DOHH2 (cell line): ENCODE data around the gene SUMF2.

Experiments used
- EZH2phosphoT487 ChIP-seq: fragments of 200-600 bp; sonication (generic); IDR thresholded peaks from 2 replicates; pipeline ENCODE4 v1.6.1; 2017; ENCODE audit warnings: borderline replicate concordance, mild to moderate bottlenecking, antibody characterized with exemption, low read length, moderate library complexity, mixed read lengths
- TF ChIP-seq, protein P1 (sequence below): fragments of 200-600 bp; sonication (generic); IDR thresholded peaks from one replicate; pipeline ENCODE4 v1.5.1; 2014; ENCODE audit warnings: antibody characterized with exemption, mild to moderate bottlenecking, low read depth, low read length; ENCODE audit not compliant: poor library complexity, severe bottlenecking

DNA sequence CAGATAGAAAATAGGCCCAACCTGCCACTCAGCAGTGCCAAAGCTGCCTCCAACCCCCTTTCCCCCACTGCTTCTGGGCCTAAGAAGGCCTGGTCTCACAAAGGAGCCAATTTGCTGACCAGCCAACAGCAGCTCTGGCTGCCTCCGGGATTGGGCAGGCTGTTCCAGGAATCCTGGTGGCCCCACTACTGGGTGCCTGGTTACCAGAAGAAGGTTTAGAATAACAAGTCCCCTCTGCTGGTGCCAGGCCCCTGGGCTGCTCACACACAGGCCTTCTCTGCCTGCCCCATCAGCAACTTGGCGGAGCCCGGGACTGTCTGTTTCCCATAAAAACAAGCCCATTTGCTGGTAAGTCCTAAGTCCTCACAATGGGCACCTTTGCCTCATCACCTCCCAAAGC, 27.5 kb downstream of the SUMF2 start:
- TF ChIP-seq, protein P1, sequence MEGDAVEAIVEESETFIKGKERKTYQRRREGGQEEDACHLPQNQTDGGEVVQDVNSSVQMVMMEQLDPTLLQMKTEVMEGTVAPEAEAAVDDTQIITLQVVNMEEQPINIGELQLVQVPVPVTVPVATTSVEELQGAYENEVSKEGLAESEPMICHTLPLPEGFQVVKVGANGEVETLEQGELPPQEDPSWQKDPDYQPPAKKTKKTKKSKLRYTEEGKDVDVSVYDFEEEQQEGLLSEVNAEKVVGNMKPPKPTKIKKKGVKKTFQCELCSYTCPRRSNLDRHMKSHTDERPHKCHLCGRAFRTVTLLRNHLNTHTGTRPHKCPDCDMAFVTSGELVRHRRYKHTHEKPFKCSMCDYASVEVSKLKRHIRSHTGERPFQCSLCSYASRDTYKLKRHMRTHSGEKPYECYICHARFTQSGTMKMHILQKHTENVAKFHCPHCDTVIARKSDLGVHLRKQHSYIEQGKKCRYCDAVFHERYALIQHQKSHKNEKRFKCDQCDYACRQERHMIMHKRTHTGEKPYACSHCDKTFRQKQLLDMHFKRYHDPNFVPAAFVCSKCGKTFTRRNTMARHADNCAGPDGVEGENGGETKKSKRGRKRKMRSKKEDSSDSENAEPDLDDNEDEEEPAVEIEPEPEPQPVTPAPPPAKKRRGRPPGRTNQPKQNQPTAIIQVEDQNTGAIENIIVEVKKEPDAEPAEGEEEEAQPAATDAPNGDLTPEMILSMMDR = no peak
- no peak for TF ChIP-seq EZH2phosphoT487
